Uterus (tissue), 4 donors: Measurements from ENCODE around the gene FHDC1. TPM values are rescaled to one million over a fixed set of nuclear protein-coding genes. Genes with fewer than 3 reads are reported as not detected.

Experiments used
- DNase-seq, 2 donors: peaks; one replicate each; pipeline ENCODE4 v3.0.0-alpha.2; 2019 to 2020
- H3K27ac ChIP-seq, 2 donors: fragments of 200-600 bp; sonication (generic); 1 replicate in 1 of 2; 2 replicates in 1 of 2; pipeline ENCODE4 v1.5.1; 2016 to 2018
- H3K27me3 ChIP-seq, 2 donors: fragments of 200-600 bp; sonication (generic); one replicate each; pipeline ENCODE4 v1.5.1; 2018 to 2019; ENCODE audit warnings: control low read depth in 1 of 2
- H3K36me3 ChIP-seq, 2 donors: fragments of 200-600 bp; sonication (generic); one replicate each; pipeline ENCODE4 v1.5.1; 2019; ENCODE audit warnings: control low read depth in 1 of 2
- H3K4me1 ChIP-seq, 2 donors: fragments of 200-600 bp; sonication (generic); one replicate each; pipeline ENCODE4 v1.5.1; 2018 to 2019; ENCODE audit warnings: control low read depth in 1 of 2
- H3K4me3 ChIP-seq, 2 donors: fragments of 200-600 bp; sonication (generic); 1 replicate in 1 of 2; 2 replicates in 1 of 2; pipeline ENCODE4 v1.5.1; 2018 to 2019; ENCODE audit warnings: mild to moderate bottlenecking in 1 of 2
- H3K9me3 ChIP-seq, 2 donors: fragments of 200-600 bp; sonication (generic); one replicate each; pipeline ENCODE4 v1.5.1; 2019; ENCODE audit warnings: control low read depth in 1 of 2
- CTCF ChIP-seq, 4 experiments: fragments of 200-600 bp in 2 of 4; fragments of 450-650 bp in 2 of 4; sonication (generic) in 2 of 4; IDR thresholded peaks; one replicate each; pipeline ENCODE4 v1.5.1; 2016 to 2019; ENCODE audit warnings: antibody characterized with exemption in 4 of 4, mild to moderate bottlenecking in 2 of 4, moderate library complexity in 1 of 4
- POLR2A ChIP-seq, 2 donors: fragments of 450-650 bp; IDR thresholded peaks; one replicate each; pipeline ENCODE4 v1.6.1; 2016; ENCODE audit warnings: antibody characterized with exemption in 2 of 2, mild to moderate bottlenecking in 1 of 2, moderate library complexity in 1 of 2
- intact Hi-C: fragments of 100-400 bp; cut with DNase I; formaldehyde crosslinking; loops from one replicate; pipeline ENCODE4 v1.15.1; 2023; ENCODE audit warnings: low total_unique reads
- total RNA-seq, 4 donors: library from RNA; depleted of rRNA in 3 of 4; stranded (reverse); fragments of >200 nt in 3 of 4; gene quantifications; one replicate each; pipeline versions ENCODE4 v1.1.0 to v1.2.4, GENCODE V29; 2014 to 2023
- donor health status: DM: yes; HTN: yes; CAD: no.

Gene FHDC1
- total RNA-seq, 4 donors from 2014 or later, result 0.88 to 10.0 (median 2.9) TPM

- DNase-seq, result no peak
- no peak for TF ChIP-seq CTCF (IDR thresholded peaks at IDR 0.05)
- no peak for TF ChIP-seq POLR2A (IDR thresholded peaks at IDR 0.05)
- no peak overlapping the region for H3K27ac ChIP-seq
- no peaks in the 10 kb centered on the region for H3K9me3 ChIP-seq
- no peaks in the 10 kb centered on the region for H3K36me3 ChIP-seq
- no peaks in the 10 kb centered on the region for H3K27me3 ChIP-seq
- intact Hi-C loops, result no loop called here
- no peaks in the 10 kb centered on the region for H3K4me1 ChIP-seq
- H3K4me3 ChIP-seq, result no peak overlapping the region
Measured at GRCh38 chr4:152988721-152989553, 52.8 kb downstream of the FHDC1 start.

GRCh38 chr4:152989554-152989970 lies 53.4 kb downstream of the FHDC1 start:
- TF ChIP-seq POLR2A (IDR thresholded peaks at IDR 0.05), result no peak
- no peak for TF ChIP-seq CTCF (IDR thresholded peaks at IDR 0.05)
- Histone ChIP-seq H3K9me3 (no peaks in the 10 kb centered on the region), H3K36me3 (no peaks in the 10 kb centered on the region), H3K4me3 (no peak overlapping the region), H3K27ac (no peak overlapping the region), H3K27me3 (no peaks in the 10 kb centered on the region), H3K4me1 (no peaks in the 10 kb centered on the region)
- DNase-seq, result no peak
- intact Hi-C loops, result no loop called here

- Histone ChIP-seq H3K4me3 (no peak overlapping the region), H3K27me3 (no peaks in the 10 kb centered on the region), H3K9me3 (no peaks in the 10 kb centered on the region), H3K4me1 (no peaks in the 10 kb centered on the region), H3K36me3 (no peaks in the 10 kb centered on the region), H3K27ac (no peak overlapping the region)
- no peak for TF ChIP-seq POLR2A (IDR thresholded peaks at IDR 0.05)
- TF ChIP-seq CTCF (IDR thresholded peaks at IDR 0.05), result no peak
- no peak for DNase-seq
- intact Hi-C loops, result no loop called here
Measured at GRCh38 chr4:152990471-152991131, 54.5 kb downstream of the FHDC1 start.

GRCh38 chr4:152991398-152991797 lies 55.3 kb downstream of the FHDC1 start:
- DNase-seq, result no peak
- H3K4me3 ChIP-seq, result no peak overlapping the region
- H3K4me1 ChIP-seq, result no peaks in the 10 kb centered on the region
- H3K36me3 ChIP-seq, result no peaks in the 10 kb centered on the region
- H3K27ac ChIP-seq, result no peak overlapping the region
- intact Hi-C loops, result no loop called here
- no peaks in the 10 kb centered on the region for H3K27me3 ChIP-seq
- no peaks in the 10 kb centered on the region for H3K9me3 ChIP-seq
- TF ChIP-seq CTCF (IDR thresholded peaks at IDR 0.05), result no peak
- no peak for TF ChIP-seq POLR2A (IDR thresholded peaks at IDR 0.05)

- no peaks in the 10 kb centered on the region for H3K27me3 ChIP-seq
- TF ChIP-seq CTCF (IDR thresholded peaks at IDR 0.05) (no peak), POLR2A (IDR thresholded peaks at IDR 0.05) (no peak)
- H3K36me3 ChIP-seq, result no peaks in the 10 kb centered on the region
- H3K4me3 ChIP-seq, result no peak overlapping the region
- no peaks in the 10 kb centered on the region for H3K4me1 ChIP-seq
- intact Hi-C loops, result no loop called here
- no peaks in the 10 kb centered on the region for H3K9me3 ChIP-seq
- DNase-seq, result no peak
- H3K27ac ChIP-seq, result no peak overlapping the region
Measured at GRCh38 chr4:152992027-152992426, 55.9 kb downstream of the FHDC1 start.
